ENCODE measurements around the gene GATD1. TPM values are rescaled to one million over a fixed set of nuclear protein-coding genes. Genes with fewer than 3 reads are reported as not detected.
A peak's percentile ranks its signal among the peaks of the same experiment; 100 is the strongest.

Gene GATD1
- total RNA-seq, 1 experiment from 2014 or later: 88.7 TPM

DNA sequence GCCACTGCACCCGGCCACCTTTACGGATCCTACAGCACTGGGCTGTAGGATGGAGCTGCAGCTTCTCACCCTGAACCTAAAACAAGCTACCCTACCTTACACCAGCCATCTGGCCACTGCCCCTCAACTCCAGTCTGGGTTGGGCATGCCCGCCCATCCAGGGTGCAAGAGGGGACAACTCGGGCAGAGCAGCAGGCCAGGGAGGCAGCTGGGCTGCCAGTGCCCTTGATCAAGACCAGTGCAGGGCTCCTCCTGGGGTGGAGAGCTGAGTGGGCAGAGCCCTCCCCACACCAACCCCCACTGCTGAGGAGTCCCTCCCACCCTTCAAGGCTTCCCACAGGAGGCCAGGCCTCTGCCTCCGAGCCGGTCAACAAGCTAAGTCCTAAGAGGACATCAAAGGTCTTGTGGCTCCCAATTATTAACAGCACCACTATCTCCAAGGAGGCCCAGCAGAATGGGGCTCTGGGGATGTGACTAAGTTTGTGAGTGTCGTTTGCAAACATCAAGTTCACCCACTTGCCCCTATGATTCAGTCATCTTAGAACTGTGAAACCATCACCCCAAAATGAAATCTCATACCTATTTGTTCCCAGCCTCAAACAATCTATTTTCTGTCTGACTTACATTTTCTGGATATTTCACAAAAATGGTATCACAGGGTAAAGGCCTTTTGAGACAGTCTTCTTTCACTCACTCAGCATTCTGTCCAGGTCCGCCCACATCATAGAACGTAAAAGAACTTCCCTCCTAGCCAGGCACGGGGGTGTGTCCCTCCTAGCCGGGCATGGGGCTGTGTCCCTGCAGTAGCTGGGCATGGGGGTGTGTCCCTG is 11.0 kb downstream of the GATD1 start:
- Histone ChIP-seq H3K4me1 (ENCODE audit: control insufficient read depth in 1 of 2, insufficient read depth in 2 of 2, low read length in 2 of 2) (peaks cover 20 to 48% of the 10 kb centered on the region in 2 experiments), H3K79me2 (ENCODE audit: insufficient read depth, low read length) (peaks cover 15% of the 10 kb centered on the region), H3K27me3 (ENCODE audit: insufficient read depth, low read length) (no peaks in the 10 kb centered on the region), H3K4me3 (replicated peaks in 1 of 2; ENCODE audit: low read depth in 1 of 2, low read length in 2 of 2) (no peak overlapping the region), H4K20me1 (ENCODE audit: insufficient read depth) (peaks cover 5% of the 10 kb centered on the region; the same call in 1 of the 2 replicates), H3K9ac (ENCODE audit: low read length) (no peak overlapping the region), H2AFZ (ENCODE audit: low read depth, low read length, poor library complexity, severe bottlenecking) (no peak overlapping the region), H3K27ac (ENCODE audit: low read depth, low read length) (peak overlapping the region; percentile 45), H3K4me2 (ENCODE audit: low read length) (no peak overlapping the region), H3K36me3 (ENCODE audit: control insufficient read depth in 1 of 2, insufficient read depth in 2 of 2, low read length in 2 of 2) (peaks cover 28 to 61% of the 10 kb centered on the region in 2 experiments), H3K9me3 (ENCODE audit: control insufficient read depth in 1 of 2, insufficient read depth in 1 of 2, low read depth in 1 of 2, low read length in 2 of 2) (no peaks in the 10 kb centered on the region), H3K9me2 (ENCODE audit: insufficient read depth) (no peaks in the 10 kb centered on the region)
- BruUV-seq (replicated peaks): no TSS peak
- intact Hi-C loops (cut with micrococcal nuclease): no loop called here
- POLR2A ChIA-PET: no interaction called here
- RAD21 ChIA-PET (ENCODE audit: low non-redundant PET in 1 of 2, low total read pairs in 2 of 2, uncharacterized antibody in 2 of 2, unreplicated experiment in 2 of 2): no interaction called here
- CTCF ChIA-PET: interaction anchor here (0.6 kb wide), 1 partner anchor 12 kb away, joined by 3 read pairs; no protein-coding TSS in a partner anchor
- TF ChIP-seq, protein P1, sequence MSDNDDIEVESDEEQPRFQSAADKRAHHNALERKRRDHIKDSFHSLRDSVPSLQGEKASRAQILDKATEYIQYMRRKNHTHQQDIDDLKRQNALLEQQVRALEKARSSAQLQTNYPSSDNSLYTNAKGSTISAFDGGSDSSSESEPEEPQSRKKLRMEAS (IDR thresholded peaks at IDR 0.05): no peak
- TF ChIP-seq ZNF274 (IDR thresholded peaks at IDR 0.05; ENCODE audit: low read depth, low read length) (no peak), SIN3A (IDR thresholded peaks at IDR 0.05; ENCODE audit: low read depth) (no peak), CEBPB (IDR thresholded peaks at IDR 0.05; ENCODE audit: low read depth) (no peak)
- DNase-seq (ENCODE audit: low read depth, low spot score) (no peak), ATAC-seq (no peak)

DNA sequence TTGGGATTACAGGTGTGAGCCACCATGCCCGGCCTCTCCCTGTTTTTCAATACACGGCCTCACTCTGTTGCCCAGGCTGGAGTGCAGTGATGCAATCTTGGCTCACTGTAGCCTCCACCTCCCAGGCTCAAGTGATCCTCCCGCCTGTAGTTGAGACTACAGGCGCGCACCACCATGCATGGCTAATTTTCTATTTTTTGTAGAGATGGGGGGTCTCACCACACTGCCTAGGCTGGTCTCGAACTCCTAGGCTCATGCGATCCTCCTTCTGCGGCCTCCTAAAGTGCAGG is 11.5 kb downstream of the GATD1 start:
- ChIA-PET RAD21 (ENCODE audit: low non-redundant PET in 1 of 2, low total read pairs in 2 of 2, uncharacterized antibody in 2 of 2, unreplicated experiment in 2 of 2) (no interaction called here), POLR2A (no interaction called here), CTCF (no interaction called here)
- DNase-seq (ENCODE audit: low read depth, low spot score) (no peak), ATAC-seq (no peak)
- Histone ChIP-seq H3K79me2 (ENCODE audit: insufficient read depth, low read length) (peaks cover 10% of the 10 kb centered on the region; the same call in 1 of the 2 replicates), H3K36me3 (ENCODE audit: control insufficient read depth in 1 of 2, insufficient read depth in 2 of 2, low read length in 2 of 2) (peaks cover 22 to 57% of the 10 kb centered on the region in 2 experiments), H3K27me3 (ENCODE audit: insufficient read depth, low read length) (no peaks in the 10 kb centered on the region), H3K4me3 (replicated peaks in 1 of 2; ENCODE audit: low read depth in 1 of 2, low read length in 2 of 2) (no peak overlapping the region), H3K9me3 (ENCODE audit: control insufficient read depth in 1 of 2, insufficient read depth in 1 of 2, low read depth in 1 of 2, low read length in 2 of 2) (no peaks in the 10 kb centered on the region), H3K4me1 (ENCODE audit: control insufficient read depth in 1 of 2, insufficient read depth in 2 of 2, low read length in 2 of 2) (peaks cover 20 to 48% of the 10 kb centered on the region in 2 experiments), H3K4me2 (ENCODE audit: low read length) (no peak overlapping the region), H3K9me2 (ENCODE audit: insufficient read depth) (no peaks in the 10 kb centered on the region), H3K27ac (ENCODE audit: low read depth, low read length) (peak overlapping the region; percentile 45), H4K20me1 (ENCODE audit: insufficient read depth) (peaks cover 5% of the 10 kb centered on the region; the same call in 1 of the 2 replicates), H2AFZ (ENCODE audit: low read depth, low read length, poor library complexity, severe bottlenecking) (no peak overlapping the region), H3K9ac (ENCODE audit: low read length) (no peak overlapping the region)
- intact Hi-C loops (cut with micrococcal nuclease): loop anchor here (1.0 to 2.0 kb wide), 3 partner anchors 37 to 102 kb away; no protein-coding TSS in a partner anchor
- BruUV-seq (replicated peaks): no TSS peak
- TF ChIP-seq ZBTB33 (IDR thresholded peaks at IDR 0.05; ENCODE audit: extremely low read depth, insufficient replicate concordance, low read length): no peak
- no peak for TF ChIP-seq EZH2phosphoT487 (IDR thresholded peaks at IDR 0.05; ENCODE audit: borderline replicate concordance)
- no peak for TF ChIP-seq FOSL1 (IDR thresholded peaks at IDR 0.05; ENCODE audit: low read depth)
- no peak for TF ChIP-seq TCF7L2 (IDR thresholded peaks at IDR 0.05; ENCODE audit: borderline replicate concordance, extremely low read depth, insufficient read depth, insufficient read length)
- TF ChIP-seq YY1 (IDR thresholded peaks at IDR 0.05; ENCODE audit: extremely low read depth, insufficient replicate concordance, low read depth, low read length): no peak
- TF ChIP-seq JUND (IDR thresholded peaks at IDR 0.05): no peak
- TF ChIP-seq CEBPB (IDR thresholded peaks at IDR 0.05; ENCODE audit: low read depth): no peak
- TF ChIP-seq, protein P1 (IDR thresholded peaks at IDR 0.05): no peak
- TF ChIP-seq RAD21 (IDR thresholded peaks at IDR 0.05; ENCODE audit: low read depth): no peak
- no peak for TF ChIP-seq SP1 (IDR thresholded peaks at IDR 0.05; ENCODE audit: low read depth)
- no peak for TF ChIP-seq ZNF274 (IDR thresholded peaks at IDR 0.05; ENCODE audit: low read depth, low read length)
- TF ChIP-seq POLR2A (IDR thresholded peaks at IDR 0.05; ENCODE audit: borderline replicate concordance, extremely low read depth, insufficient read depth, insufficient read length): no peak
- TF ChIP-seq ELF1 (IDR thresholded peaks at IDR 0.05; ENCODE audit: borderline replicate concordance, low read depth): no peak
- TF ChIP-seq, protein P2, sequence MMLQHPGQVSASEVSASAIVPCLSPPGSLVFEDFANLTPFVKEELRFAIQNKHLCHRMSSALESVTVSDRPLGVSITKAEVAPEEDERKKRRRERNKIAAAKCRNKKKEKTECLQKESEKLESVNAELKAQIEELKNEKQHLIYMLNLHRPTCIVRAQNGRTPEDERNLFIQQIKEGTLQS (IDR thresholded peaks at IDR 0.05): no peak
- no peak for TF ChIP-seq SIN3A (IDR thresholded peaks at IDR 0.05; ENCODE audit: low read depth)
